ENCODE results near the gene ELL2. TPM values are rescaled to one million over a fixed set of nuclear protein-coding genes. Genes with fewer than 3 reads are reported as not detected.

The ELL2 gene
- total and polyA plus RNA-seq, 7 donors = 6.7 to 35.3 (median 26.6) TPM

DNA sequence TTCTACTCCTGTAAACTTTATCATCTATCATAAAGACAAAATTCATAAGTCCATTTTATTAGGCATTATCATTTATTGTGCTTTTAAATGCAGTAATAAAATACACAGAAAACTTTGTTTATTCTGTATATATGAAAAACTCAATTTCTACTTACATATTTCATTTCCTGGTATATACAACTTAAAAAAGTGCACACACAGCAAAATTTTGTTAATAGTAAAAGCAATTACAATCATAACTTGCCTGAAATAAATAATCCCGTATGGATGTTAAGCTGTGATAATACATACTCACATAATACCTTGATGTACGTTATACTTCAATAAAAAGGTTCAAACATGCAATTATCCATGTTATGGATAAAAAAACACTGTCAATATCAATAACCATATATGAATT is 19.2 kb downstream of the ELL2 start:
- Histone ChIP-seq H3K27me3 (no peaks in the 10 kb centered on the region), H3K36me3 (no peaks in the 10 kb centered on the region), H3K27ac (no peak overlapping the region), H3K9me3 (no peaks in the 10 kb centered on the region), H3K4me3 (no peak overlapping the region), H3K4me1 (peaks cover 0 to 18% (median 11%) of the 10 kb centered on the region in 4 donors)
- TF ChIP-seq EP300 (IDR thresholded peaks at IDR 0.05) = no peak
- TF ChIP-seq POLR2AphosphoS5 (IDR thresholded peaks at IDR 0.05) = no peak
- no peak for TF ChIP-seq POLR2A (IDR thresholded peaks at IDR 0.05)
- DNase-seq = no peak
- WGBS, 2 donors = 91 to 95% methylated on average over 2 of the region's 2 CpGs
- intact Hi-C loops (cut with DNase I) = no loop called here

GRCh38 chr5:95941756-95942155 is 19.9 kb downstream of the ELL2 start:
- Histone ChIP-seq H3K4me3 (no peak overlapping the region), H3K4me1 (peaks cover 0 to 18% (median 11%) of the 10 kb centered on the region in 4 donors), H3K36me3 (no peaks in the 10 kb centered on the region), H3K27me3 (no peaks in the 10 kb centered on the region), H3K9me3 (no peaks in the 10 kb centered on the region), H3K27ac (no peak overlapping the region)
- intact Hi-C loops (cut with DNase I) = no loop called here
- no peak for TF ChIP-seq POLR2AphosphoS5 (IDR thresholded peaks at IDR 0.05)
- no peak for TF ChIP-seq CTCF (IDR thresholded peaks at IDR 0.05)
- no peak for TF ChIP-seq POLR2A (IDR thresholded peaks at IDR 0.05)
- TF ChIP-seq EP300 (IDR thresholded peaks at IDR 0.05) = no peak
- no peak for DNase-seq

DNA sequence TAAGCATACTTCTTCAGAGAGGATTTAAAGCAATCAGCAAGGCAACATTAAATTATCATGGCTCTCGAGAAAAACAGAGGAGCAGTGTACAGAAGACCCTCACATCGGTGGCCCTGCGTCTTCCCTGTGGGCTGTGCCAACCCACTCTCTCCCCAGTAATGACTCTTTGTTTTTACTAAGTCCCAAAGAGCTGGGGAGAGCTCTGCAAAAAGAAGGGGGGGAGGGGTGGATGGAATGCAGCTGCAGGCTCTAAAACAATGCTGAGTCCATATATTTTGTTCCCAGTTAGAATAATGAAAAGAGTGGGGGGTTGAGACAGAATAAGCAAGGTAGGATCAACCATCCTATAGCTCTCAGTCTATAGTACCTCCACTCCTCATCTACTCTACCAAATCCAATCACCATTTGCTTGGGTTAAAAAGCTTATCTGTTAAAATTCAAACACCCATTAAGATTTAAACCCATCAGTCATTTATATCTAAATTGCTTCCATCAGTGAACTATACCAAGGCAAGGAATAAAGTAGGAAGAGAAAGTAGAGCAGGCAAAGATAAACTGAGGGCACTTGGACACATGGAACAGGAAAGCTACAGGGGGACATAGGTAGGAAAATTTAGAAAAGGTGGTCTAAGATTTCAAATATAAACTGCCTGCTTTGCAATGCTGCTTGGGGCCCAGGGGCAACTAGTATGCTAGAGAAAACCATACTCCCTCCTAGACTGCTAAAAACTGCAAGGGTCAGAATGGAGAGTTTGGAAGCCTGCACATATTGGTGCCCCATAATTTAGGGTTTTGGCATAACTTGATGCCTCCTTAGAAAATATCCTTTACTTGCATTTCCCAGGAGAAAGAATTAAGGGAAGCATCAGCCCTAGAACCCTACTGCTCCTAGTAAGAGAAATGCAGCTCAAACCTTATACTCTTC is 20.6 kb downstream of the ELL2 start:
- Histone ChIP-seq H3K9me3 (no peaks in the 10 kb centered on the region), H3K4me1 (peaks cover 0 to 18% (median 11%) of the 10 kb centered on the region in 4 donors), H3K36me3 (no peaks in the 10 kb centered on the region), H3K27ac (no peak overlapping the region), H3K27me3 (no peaks in the 10 kb centered on the region), H3K4me3 (no peak overlapping the region)
- no peak for TF ChIP-seq EP300 (IDR thresholded peaks at IDR 0.05)
- TF ChIP-seq POLR2AphosphoS5 (IDR thresholded peaks at IDR 0.05) = no peak
- TF ChIP-seq CTCF (IDR thresholded peaks at IDR 0.05) = no peak
- TF ChIP-seq POLR2A (IDR thresholded peaks at IDR 0.05) = no peak
- no peak for DNase-seq
- WGBS, 2 donors = 78 to 90% methylated on average over 3 of the region's 3 CpGs
- intact Hi-C loops (cut with DNase I) = no loop called here

- 64 to 84% methylated on average over 1 of the region's 1 CpG for WGBS, 2 donors
- peaks cover 0 to 18% (median 11%) of the 10 kb centered on the region in 4 donors for H3K4me1 ChIP-seq
- no peak for TF ChIP-seq CTCF (IDR thresholded peaks at IDR 0.05)
- no peak for TF ChIP-seq EP300 (IDR thresholded peaks at IDR 0.05)
- TF ChIP-seq POLR2AphosphoS5 (IDR thresholded peaks at IDR 0.05) = no peak
- TF ChIP-seq POLR2A (IDR thresholded peaks at IDR 0.05) = no peak
These were observed 22.2 kb downstream of the ELL2 start for GRCh38 chr5:95939465-95939864.

DNA sequence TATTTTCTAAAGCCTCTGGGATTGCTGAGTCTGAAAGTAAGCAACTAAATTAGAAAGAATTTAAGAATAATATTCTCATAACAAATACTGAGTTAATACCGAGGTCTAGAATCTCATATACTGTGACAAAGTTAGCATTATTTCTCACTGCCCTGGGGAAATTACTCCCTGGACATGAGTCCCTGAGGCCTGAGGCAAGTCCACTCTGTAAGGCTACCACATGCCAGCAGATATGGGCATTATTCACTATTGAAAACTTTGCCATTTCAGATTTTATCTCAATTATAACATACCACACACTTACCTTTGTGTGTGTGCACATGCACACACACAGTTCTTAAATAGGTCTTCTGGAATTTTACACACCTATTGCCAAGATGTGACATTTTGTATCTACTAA is 22.9 kb downstream of the ELL2 start:
- no peak for DNase-seq
- Histone ChIP-seq H3K27ac (no peak overlapping the region), H3K27me3 (no peaks in the 10 kb centered on the region), H3K36me3 (no peaks in the 10 kb centered on the region), H3K9me3 (no peaks in the 10 kb centered on the region), H3K4me3 (no peak overlapping the region), H3K4me1 (peaks cover 0 to 18% (median 11%) of the 10 kb centered on the region in 4 donors)
- intact Hi-C loops (cut with DNase I) = no loop called here
- no peak for TF ChIP-seq POLR2A (IDR thresholded peaks at IDR 0.05)
- TF ChIP-seq POLR2AphosphoS5 (IDR thresholded peaks at IDR 0.05) = no peak
- no peak for TF ChIP-seq EP300 (IDR thresholded peaks at IDR 0.05)
- no peak for TF ChIP-seq CTCF (IDR thresholded peaks at IDR 0.05)
- WGBS, 2 donors = 98 to 100% methylated on average over 1 of the region's 1 CpG

More at GRCh38 chr5:95939465-95939864, 22.2 kb downstream of the ELL2 start:
- no peaks in the 10 kb centered on the region for H3K9me3 ChIP-seq
- intact Hi-C loops (cut with DNase I) = no loop called here
- no peak overlapping the region for H3K4me3 ChIP-seq
- no peak for DNase-seq
- no peaks in the 10 kb centered on the region for H3K27me3 ChIP-seq
- no peaks in the 10 kb centered on the region for H3K36me3 ChIP-seq
- no peak overlapping the region for H3K27ac ChIP-seq

Measured in sigmoid colon (tissue), 7 donors.